Right cardiac atrium (tissue), 5 donors: ENCODE data around the gene FBXW11. TPM values are rescaled to one million over a fixed set of nuclear protein-coding genes. Genes with fewer than 3 reads are reported as not detected.

Experiments used
- ATAC-seq, 2 donors: fragments of 200-7000 bp; cut with Tn5 transposase; one replicate each; pipeline versions ENCODE4 v1.8.0 to v1.9.1; 2020; ENCODE audit warnings: moderate library complexity in 2 of 2, mild to moderate bottlenecking in 1 of 2
- DNase-seq, 3 donors: peaks; one replicate each; pipeline ENCODE4 v3.0.0-alpha.2; 2020
- H3K27ac ChIP-seq: one replicate; pipeline ENCODE4 v1.5.1; 2013; ENCODE audit warnings: mild to moderate bottlenecking, low read length, control low read depth, moderate library complexity
- H3K27me3 ChIP-seq: one replicate; pipeline ENCODE4 v1.6.1; 2013; ENCODE audit not compliant: control insufficient read depth, insufficient read depth
- H3K4me1 ChIP-seq: one replicate; pipeline ENCODE4 v1.6.1; 2013; ENCODE audit warnings: low read length; ENCODE audit not compliant: control insufficient read depth, insufficient read depth
- H3K4me3 ChIP-seq: one replicate; pipeline ENCODE4 v1.5.1; 2013; ENCODE audit warnings: low read length, control low read depth
- H3K9me3 ChIP-seq: one replicate; pipeline ENCODE4 v1.6.1; 2013; ENCODE audit warnings: low read length; ENCODE audit not compliant: control insufficient read depth
- WGBS: extraction: QIAGEN DNeasy Blood & Tissue Kit; methylation state at CpG from one replicate; pipeline ENCODE4 v1.1.7; 2013; 5-methylcytosine and 5-hydroxymethylcytosine counted together
- intact Hi-C, 4 donors: fragments of 100-400 bp; cut with DNase I; formaldehyde crosslinking; loops; one replicate each; pipeline versions ENCODE4 v1.11.0 to v1.14.0; 2022 to 2023
- polyA plus RNA-seq: library from polyadenylated mRNA; stranded (reverse); fragments of 200-250 nt; gene quantifications from one replicate; pipeline ENCODE4 v1.2.3, GENCODE V29; 2013
- total RNA-seq, 4 donors: library from RNA; stranded (reverse); fragmentation: NEBNext Ultra II Directional; extraction: Animal tissue kit (Norgen Biotek cat#: 25700); gene quantifications; one replicate each; pipeline ENCODE4 v1.2.1, GENCODE V29; 2021
- donor health status: healthy with polysubstance abuse.
- donor health status: DM: no; HTN: yes; CAD: no.
- donor health status: DM: no; HTN: no; CAD: no.
- donor health status: DM: no; HTN: yes; CAD: no; lungs with severe emphysema.
- donor health status: DM: yes; HTN: yes; CAD: no.

FBXW11 gene
- total and polyA plus RNA-seq, 5 donors, result 15.8 to 70.7 (median 65.6) TPM

DNA sequence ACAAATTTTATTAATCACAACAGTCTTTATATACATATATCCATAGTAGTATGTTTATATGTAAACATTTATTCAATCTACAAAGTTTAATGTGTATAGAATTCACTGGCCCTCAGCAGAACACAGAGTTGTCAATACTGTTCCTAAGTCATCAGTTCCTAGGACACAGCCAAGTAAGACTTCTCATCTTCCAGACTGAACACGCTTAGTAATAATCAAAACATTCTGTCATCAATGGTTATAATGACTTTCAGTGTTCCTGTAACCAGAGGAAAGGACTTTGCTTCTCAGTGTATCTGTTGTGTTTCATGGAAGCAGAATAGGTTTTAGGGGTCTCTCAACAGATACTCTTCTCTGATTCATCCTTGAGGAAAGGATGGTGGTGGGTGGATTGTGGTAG, 138.7 kb downstream of the FBXW11 start:
- Histone ChIP-seq H3K4me1 (no peaks in the 10 kb centered on the region), H3K27me3 (no peaks in the 10 kb centered on the region), H3K9me3 (no peaks in the 10 kb centered on the region), H3K27ac (no peak overlapping the region), H3K4me3 (no peak overlapping the region)
- no peak for ATAC-seq
- intact Hi-C loops, result no loop called here
- DNase-seq, result no peak
- 73% methylated on average over 1 of the region's 1 CpG for WGBS

DNA sequence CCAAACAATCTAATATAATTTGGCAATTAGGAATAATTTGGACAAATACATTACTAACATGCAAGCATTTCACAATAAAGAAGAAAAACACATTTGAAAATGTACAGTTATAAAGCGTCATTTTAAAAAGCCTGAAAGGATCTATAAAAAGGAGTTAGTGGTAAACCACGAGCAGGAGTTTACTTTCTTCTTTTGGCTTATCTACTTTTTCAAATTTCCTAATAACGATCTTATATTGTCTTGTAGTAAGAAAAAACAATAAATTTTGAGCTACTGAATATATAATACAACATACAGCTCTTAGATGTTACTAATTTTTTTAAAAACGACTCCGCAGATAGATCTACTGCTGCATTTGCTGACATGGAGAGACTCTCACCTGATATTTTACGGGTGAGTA, 141.0 kb downstream of the FBXW11 start:
- H3K4me1 ChIP-seq, result peaks cover 1% of the 10 kb centered on the region
- 89% methylated on average over 6 of the region's 6 CpGs for WGBS
- H3K27ac ChIP-seq, result no peak overlapping the region
- intact Hi-C loops, result no loop called here
- no peaks in the 10 kb centered on the region for H3K27me3 ChIP-seq
- H3K9me3 ChIP-seq, result no peaks in the 10 kb centered on the region
- H3K4me3 ChIP-seq, result no peak overlapping the region
- DNase-seq (no peak), ATAC-seq (no peak)

DNA sequence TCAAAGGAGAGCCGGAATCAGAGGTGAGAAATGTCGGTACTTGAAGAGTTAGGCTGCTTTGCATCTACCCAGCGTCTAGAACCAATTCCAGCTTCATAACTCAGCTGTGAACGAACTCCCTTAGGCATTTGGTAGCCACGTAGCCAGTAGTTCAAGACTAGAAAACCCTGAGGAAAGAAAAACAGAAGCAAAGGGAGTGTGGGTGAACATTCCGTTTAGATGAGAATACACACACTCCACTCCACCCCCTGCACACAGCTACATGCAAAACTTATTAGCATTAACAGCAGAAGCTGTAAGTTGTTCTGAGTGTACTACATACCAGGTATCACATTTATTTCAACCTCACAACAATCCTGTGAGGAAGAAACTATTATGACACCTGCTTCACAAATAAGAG, 142.5 kb downstream of the FBXW11 start:
- no peak overlapping the region for H3K27ac ChIP-seq
- WGBS, result 62% methylated on average over 6 of the region's 6 CpGs
- ATAC-seq (peak in 1 of 2 donors; percentile 39), DNase-seq (no peak)
- H3K27me3 ChIP-seq, result no peaks in the 10 kb centered on the region
- H3K4me1 ChIP-seq, result peaks cover 1% of the 10 kb centered on the region
- H3K9me3 ChIP-seq, result no peaks in the 10 kb centered on the region
- no peak overlapping the region for H3K4me3 ChIP-seq
- intact Hi-C loops, result no loop called here

DNA sequence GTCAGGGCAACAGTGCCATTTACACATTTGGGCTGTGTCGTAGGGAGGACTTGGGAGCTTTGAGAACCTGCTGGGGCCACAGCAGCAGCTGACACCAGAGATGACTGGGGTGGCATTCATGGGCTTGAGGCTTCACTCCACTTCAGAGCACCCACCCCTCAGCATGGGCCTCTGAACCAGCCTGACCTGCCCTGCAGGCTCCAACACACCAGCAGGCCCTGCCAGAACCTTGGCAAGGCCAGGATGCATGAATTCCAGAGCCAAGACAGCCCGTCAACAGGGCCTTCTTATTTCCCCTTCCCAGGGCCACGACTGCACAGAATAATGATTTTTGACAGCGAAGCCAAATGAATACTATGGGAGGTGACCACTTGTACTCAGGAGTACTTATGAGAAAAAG, 143.8 kb downstream of the FBXW11 start:
- WGBS, result 88% methylated on average over 4 of the region's 4 CpGs
- peaks cover 1% of the 10 kb centered on the region for H3K4me1 ChIP-seq
- ATAC-seq (no peak), DNase-seq (no peak)
- H3K4me3 ChIP-seq, result no peak overlapping the region
- no peak overlapping the region for H3K27ac ChIP-seq
- intact Hi-C loops, result no loop called here
- H3K9me3 ChIP-seq, result no peaks in the 10 kb centered on the region
- no peaks in the 10 kb centered on the region for H3K27me3 ChIP-seq

DNA sequence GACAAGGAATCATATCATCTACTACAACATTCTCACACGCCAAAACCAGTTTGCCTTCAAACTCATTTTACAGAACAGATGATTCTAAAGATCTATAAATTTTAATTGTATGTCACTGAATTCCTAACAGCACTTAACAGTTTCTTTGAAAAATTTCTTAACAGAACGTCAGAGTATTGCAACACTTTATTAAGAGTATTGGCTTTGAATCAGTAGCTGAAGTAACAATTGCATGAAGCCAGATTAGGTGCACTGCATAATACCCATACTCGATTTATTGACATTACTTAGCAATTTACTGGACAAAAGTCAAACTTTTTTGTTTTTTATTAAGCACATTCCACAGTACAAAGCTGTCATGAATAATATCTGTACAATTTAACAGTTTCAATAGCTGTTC, 145.1 kb downstream of the FBXW11 start:
- H3K4me1 ChIP-seq, result peaks cover 1% of the 10 kb centered on the region
- H3K27me3 ChIP-seq, result no peaks in the 10 kb centered on the region
- 73% methylated on average over 3 of the region's 3 CpGs for WGBS
- intact Hi-C loops, result no loop called here
- no peak overlapping the region for H3K4me3 ChIP-seq
- ATAC-seq (no peak), DNase-seq (no peak)
- H3K27ac ChIP-seq, result no peak overlapping the region
- H3K9me3 ChIP-seq, result no peaks in the 10 kb centered on the region

DNA sequence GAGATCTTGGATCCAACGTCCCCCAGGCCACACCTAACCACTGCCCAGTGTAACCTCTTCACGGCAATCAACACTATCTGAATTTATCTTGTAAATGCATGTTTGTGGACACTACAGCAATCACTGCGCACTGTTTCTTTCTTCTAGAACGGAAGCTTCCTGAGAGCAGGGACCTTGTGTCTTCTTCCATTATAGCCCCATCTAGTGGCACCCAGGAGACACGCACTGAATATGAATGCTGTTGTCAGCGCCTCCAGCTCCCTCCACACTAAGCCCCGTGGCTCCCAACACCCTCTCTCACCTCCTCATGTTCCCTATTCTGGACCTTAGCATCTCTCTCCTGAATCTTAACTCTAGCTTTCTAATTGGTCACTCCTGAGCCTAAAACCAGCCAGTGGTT, 148.1 kb downstream of the FBXW11 start:
- intact Hi-C loops, result loop anchor here in 1 of 4 donors (10.0 kb wide), 1 partner anchor 434 kb away; no protein-coding TSS in a partner anchor
- DNase-seq, result no peak
- no peak overlapping the region for H3K27ac ChIP-seq
- no peak overlapping the region for H3K4me3 ChIP-seq
- peak; percentile 22 to 49 for ATAC-seq
- 90% methylated on average over 7 of the region's 7 CpGs for WGBS
- H3K4me1 ChIP-seq, result peaks cover 1% of the 10 kb centered on the region
- H3K9me3 ChIP-seq, result no peaks in the 10 kb centered on the region
- no peaks in the 10 kb centered on the region for H3K27me3 ChIP-seq

DNA sequence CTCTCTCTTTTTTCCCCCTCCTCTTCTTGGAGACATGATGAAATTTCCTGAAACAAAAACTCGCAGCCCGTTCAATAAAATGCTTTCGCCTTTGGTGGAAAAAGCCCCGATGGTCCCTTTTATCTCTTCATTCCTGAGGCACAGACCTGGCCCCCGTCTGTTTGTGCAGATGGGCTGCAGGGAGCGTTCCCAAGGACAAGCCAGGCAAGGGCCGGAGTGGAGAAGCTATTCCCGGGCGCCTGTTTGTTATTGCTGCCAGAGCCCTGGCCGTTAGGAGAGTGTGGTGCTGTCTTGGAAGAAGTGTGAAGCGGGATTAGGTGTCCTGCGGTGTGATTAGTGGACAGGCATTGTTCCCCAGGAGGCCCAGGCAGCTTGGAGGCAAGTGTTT, 149.0 kb downstream of the FBXW11 start:
- peaks cover 1% of the 10 kb centered on the region for H3K4me1 ChIP-seq
- no peaks in the 10 kb centered on the region for H3K9me3 ChIP-seq
- no peak overlapping the region for H3K27ac ChIP-seq
- DNase-seq (no peak), ATAC-seq (no peak)
- no peaks in the 10 kb centered on the region for H3K27me3 ChIP-seq
- WGBS, result 65% methylated on average over 12 of the region's 12 CpGs
- intact Hi-C loops, result loop anchor here in 1 of 4 donors (10.0 kb wide), 1 partner anchor 433 kb away; no protein-coding TSS in a partner anchor
- H3K4me3 ChIP-seq, result no peak overlapping the region

DNA sequence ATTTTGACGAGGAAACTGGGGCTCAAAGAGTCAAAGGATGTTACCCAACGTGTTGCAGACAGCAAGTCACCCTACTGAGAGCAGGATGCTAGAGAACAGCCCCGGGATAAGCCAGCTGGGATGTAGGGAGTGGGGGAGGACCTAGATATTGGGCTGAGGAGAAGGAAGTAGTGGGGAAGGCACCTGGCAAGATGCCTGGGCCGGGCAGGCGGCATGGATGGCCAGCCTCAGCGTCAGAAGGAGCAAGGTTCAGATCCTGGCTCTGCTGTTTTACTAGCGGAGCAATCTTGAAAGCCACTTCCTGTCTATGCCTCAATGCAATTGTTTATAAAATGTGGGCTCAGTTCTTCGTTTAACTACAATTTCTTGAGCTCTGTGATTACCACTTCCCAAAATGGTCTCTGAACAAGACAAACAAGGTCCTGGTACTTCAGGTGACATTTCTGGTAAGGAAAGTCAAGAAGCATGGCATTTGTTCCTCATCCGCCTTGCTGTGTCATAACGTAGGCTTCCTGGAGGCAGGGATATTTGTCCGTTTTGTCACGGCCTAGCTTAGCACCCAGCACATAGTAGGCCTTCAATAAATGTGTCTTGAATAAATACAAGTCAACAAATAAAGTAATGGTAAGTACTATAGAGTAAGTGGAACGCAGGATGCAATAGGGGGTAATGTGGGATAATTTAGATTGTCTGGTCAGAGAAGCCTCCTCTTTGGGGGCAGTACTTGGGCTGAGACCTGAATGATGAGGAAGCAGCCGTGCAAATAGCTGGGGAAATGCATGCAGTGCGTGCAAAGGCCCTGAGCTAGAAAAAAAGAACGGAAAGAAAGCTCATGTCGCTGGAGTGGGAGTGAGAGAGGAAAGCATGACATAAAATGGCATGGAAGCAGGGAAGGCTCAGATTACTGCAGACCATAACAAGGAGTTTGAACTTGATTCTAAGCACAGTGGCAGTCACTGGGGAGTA, 150.4 kb downstream of the FBXW11 start:
- ATAC-seq, result no peak
- Histone ChIP-seq H3K27me3 (no peaks in the 10 kb centered on the region), H3K4me1 (peaks cover under 1% of the 10 kb centered on the region), H3K27ac (no peak overlapping the region), H3K4me3 (no peak overlapping the region), H3K9me3 (no peaks in the 10 kb centered on the region)
- WGBS, result 77% methylated on average over 17 of the region's 17 CpGs
- intact Hi-C loops, result loop anchor here in 1 of 4 donors (10.0 kb wide), 1 partner anchor 431 kb away; no protein-coding TSS in a partner anchor
- no peak for DNase-seq

DNA sequence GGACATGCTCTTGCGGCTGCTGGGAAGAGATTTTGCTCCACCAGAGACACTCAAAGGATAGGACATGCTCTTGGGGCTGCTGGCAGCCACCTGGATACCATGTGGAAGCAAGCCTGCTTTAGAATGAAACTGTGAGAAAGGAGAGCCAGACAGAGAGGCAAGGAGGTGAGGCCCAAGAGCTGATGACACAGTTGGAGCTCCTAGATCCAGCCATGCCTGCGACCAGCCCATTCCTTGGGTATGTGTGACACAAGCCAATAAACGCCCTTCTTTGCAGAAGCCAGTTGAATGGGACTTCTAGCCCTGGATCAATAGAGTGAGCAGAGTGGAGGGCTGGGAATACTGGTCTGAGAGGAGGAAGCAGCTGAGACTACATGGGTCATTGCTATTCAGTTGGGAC, 151.2 kb downstream of the FBXW11 start:
- H3K4me3 ChIP-seq, result no peak overlapping the region
- DNase-seq, result no peak
- 95% methylated on average over 3 of the region's 3 CpGs for WGBS
- H3K9me3 ChIP-seq, result no peaks in the 10 kb centered on the region
- no peak for ATAC-seq
- no peaks in the 10 kb centered on the region for H3K4me1 ChIP-seq
- intact Hi-C loops, result loop anchor here in 1 of 4 donors (10.0 kb wide), 1 partner anchor 430 kb away; no protein-coding TSS in a partner anchor
- H3K27ac ChIP-seq, result no peak overlapping the region
- no peaks in the 10 kb centered on the region for H3K27me3 ChIP-seq

DNA sequence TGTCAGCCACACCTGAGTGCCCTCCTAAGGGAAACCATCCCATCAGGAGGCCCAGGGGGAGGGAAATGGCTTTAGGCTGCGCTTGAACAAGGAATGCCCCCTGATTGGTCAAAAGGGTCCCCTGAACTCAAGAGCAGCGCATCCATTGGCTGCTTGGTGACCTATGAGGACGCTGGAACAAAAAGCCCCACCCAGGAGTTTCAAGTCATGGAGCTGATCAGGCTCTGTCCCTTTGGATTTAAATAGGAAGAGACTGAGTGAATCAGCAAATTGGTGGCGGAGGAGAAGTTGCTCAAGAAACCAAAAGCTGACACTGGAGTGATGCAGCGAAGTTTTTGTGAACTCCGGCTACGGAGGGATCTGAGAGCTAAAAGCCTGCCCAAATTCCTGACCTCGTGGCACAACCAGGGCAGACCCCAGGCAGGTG, 154.2 kb downstream of the FBXW11 start:
- Histone ChIP-seq H3K27me3 (no peaks in the 10 kb centered on the region), H3K27ac (no peak overlapping the region), H3K9me3 (no peaks in the 10 kb centered on the region), H3K4me1 (no peaks in the 10 kb centered on the region), H3K4me3 (no peak overlapping the region)
- WGBS, result 90% methylated on average over 8 of the region's 8 CpGs
- intact Hi-C loops, result loop anchor here in 2 of 4 donors (5.0 to 10.0 kb wide), 2 partner anchors 225 to 427 kb away; no protein-coding TSS in a partner anchor
- ATAC-seq (no peak), DNase-seq (no peak)

DNA sequence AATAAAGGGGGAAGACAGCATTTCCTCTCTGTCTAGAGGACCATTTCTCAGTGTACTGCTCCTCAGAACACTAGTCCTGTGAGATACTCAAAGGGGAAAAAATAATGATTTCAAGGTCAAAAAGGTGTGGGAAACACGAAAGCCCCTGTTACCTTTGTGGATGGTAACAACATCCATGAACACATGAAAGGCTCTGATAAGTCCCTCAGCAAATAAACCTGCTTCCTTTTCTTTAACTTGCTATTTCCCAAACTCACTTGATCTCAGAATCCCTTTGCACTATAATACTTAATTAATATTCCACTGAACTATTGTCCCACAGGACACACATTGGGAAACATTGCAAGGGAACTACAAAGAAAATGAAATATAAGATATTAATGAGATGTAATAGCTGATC, 155.2 kb downstream of the FBXW11 start:
- intact Hi-C loops, result loop anchor here in 2 of 4 donors (5.0 to 10.0 kb wide), 2 partner anchors 224 to 426 kb away; no protein-coding TSS in a partner anchor
- DNase-seq (no peak), ATAC-seq (no peak)
- no peak overlapping the region for H3K27ac ChIP-seq
- no peak overlapping the region for H3K4me3 ChIP-seq
- 72% methylated on average over 1 of the region's 1 CpG for WGBS
- no peaks in the 10 kb centered on the region for H3K4me1 ChIP-seq
- no peaks in the 10 kb centered on the region for H3K9me3 ChIP-seq
- no peaks in the 10 kb centered on the region for H3K27me3 ChIP-seq
